GM20000 (cell line): ENCODE measurements around the gene PLEKHG4B.

ENCODE experiments used
- DNase-seq: peaks from one replicate; pipeline ENCODE4 v3.0.0; 2012; ENCODE audit warnings: low spot score
- TF ChIP-seq, protein P1 (sequence below): IDR thresholded peaks from 2 replicates; pipeline ENCODE4 v1.5.1; 2012; ENCODE audit warnings: mild to moderate bottlenecking, control low read depth; ENCODE audit errors: extremely low read depth, missing control alignments

Gene PLEKHG4B

DNA sequence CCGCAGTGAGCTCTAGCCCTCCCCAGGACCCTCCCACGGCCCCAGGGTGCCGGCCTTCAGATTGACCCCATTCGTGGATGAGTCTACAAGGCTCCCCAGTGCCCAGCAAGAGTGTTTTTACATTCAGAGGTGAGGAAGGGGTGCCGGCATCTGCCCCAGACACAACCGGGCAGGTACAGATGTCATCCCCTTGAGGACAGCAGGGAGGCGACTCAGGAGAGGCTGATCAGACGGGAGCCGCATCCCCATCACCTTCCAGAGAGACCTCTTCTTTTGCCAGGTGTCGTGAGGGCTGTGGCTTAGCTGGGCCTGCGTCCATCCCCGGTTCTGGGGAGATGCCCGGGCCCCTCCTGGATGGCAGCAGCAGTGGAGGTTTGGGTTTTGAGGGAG is 95.1 kb downstream of the PLEKHG4B start:
- TF ChIP-seq, protein P1, sequence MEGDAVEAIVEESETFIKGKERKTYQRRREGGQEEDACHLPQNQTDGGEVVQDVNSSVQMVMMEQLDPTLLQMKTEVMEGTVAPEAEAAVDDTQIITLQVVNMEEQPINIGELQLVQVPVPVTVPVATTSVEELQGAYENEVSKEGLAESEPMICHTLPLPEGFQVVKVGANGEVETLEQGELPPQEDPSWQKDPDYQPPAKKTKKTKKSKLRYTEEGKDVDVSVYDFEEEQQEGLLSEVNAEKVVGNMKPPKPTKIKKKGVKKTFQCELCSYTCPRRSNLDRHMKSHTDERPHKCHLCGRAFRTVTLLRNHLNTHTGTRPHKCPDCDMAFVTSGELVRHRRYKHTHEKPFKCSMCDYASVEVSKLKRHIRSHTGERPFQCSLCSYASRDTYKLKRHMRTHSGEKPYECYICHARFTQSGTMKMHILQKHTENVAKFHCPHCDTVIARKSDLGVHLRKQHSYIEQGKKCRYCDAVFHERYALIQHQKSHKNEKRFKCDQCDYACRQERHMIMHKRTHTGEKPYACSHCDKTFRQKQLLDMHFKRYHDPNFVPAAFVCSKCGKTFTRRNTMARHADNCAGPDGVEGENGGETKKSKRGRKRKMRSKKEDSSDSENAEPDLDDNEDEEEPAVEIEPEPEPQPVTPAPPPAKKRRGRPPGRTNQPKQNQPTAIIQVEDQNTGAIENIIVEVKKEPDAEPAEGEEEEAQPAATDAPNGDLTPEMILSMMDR, result no peak

DNA sequence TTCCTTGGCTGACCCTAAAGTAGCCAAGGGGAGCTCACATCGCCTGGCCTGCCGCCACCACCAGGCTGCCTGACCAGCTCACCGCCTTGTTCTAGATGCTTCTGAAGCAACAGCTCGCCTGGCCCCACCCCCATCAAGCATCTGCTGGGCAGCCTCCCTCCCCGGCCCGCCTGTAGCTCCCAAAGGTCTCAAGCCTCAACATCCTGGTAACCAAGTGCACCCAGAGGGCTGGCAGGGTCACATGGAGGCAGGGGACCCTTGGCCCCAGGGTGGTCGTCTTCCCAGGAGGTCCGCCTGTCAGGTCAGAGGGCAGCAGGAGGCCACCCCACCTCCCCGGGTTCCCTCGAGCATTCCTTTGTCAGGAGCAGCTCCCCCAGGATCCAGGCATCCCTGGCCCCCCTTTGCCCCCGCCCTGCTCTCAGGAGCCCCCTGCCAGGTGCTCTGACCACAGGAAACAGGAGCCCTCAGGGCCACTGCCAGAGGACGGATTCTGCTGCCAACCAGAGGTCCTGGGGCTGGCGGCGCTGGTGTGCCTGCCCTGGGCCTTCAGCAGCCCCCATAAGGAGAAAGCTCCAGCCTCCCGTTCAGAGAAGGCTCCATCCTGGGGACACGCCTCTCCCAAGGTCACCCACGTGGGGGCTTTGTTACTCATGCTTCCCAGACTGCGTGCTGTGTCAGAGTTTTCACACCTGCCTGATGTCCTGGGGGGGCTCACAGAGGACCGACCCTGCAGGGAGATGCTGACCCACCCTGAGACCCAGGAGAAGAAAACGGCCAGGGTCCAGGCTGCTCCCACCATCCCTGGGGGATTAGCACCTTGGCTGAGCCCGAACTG is 95.9 kb downstream of the PLEKHG4B start:
- no peak for DNase-seq
- TF ChIP-seq, protein P1, result no peak

More for the DNA sequence above, 95.1 kb downstream of the PLEKHG4B start:
- no peak for DNase-seq

DNA sequence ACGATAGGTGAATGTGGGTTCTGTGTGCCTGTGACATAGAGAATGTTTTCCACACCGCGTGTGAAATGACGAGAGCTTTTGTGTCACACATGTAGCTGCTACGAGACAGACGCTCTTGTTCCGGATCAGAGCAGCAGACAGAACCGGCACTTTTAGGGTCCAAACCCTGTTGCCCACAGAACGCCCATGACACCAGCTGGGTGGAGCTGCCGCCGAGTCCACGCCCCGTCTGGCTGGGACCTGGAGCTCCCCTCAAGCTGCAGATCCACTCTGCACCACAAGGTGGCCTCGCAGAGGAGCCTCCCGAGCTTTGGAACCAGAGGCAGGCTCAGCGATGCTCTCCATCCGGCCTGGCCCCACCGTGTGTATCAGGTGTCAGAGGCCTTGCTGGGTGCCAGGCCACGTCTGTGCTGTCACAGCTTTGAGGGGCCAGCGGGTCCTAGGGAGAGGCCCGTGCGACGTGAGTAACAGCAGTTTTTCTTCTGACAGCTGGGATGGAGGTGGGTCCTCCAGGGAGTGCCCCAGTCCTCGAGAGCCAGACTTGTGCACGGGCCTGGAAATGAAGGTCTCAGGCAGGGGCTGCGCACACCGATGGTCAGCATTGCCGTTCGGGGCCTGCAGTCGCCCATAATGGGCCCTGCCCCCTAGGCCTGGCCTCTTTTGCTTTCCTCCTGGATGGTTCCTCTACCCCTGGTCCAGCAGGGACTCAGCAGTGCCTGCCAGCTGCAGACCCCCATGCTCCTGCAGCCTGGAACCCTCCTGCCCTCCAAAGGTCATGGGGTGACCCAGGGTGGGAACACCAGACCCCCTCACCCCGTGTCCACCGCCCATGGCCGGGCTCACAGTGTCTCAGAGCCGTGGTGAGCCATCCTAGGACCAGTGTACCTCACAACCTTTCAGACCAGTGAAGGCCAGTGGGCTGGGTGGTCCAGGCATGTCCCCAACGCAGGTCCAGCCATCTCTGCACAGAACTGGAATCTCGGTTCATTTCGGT is 96.8 kb downstream of the PLEKHG4B start:
- TF ChIP-seq, protein P1, result peak; percentile 88
- DNase-seq, result peak; percentile 96

DNA sequence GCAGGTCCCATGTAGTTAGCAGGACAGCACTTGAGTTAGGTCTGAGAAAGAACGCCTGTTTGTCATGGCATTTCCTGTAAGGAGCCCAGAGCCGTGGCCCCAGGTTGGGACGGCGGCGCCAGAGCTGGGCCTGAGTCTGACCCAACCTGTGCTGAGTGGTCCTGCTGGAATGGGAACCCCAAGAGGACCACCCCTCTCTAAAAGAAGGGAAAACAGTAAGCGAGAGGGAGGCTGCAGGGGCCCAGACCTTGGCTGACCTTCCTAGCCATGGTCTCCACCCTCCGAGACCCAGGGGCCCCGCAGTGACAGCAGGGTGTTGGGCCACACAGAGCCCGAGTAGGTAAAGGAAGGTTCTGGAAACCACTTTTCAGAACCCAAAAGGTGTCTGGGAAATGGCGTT is 97.5 kb downstream of the PLEKHG4B start:
- DNase-seq, result no peak
- TF ChIP-seq, protein P1, result no peak

DNA sequence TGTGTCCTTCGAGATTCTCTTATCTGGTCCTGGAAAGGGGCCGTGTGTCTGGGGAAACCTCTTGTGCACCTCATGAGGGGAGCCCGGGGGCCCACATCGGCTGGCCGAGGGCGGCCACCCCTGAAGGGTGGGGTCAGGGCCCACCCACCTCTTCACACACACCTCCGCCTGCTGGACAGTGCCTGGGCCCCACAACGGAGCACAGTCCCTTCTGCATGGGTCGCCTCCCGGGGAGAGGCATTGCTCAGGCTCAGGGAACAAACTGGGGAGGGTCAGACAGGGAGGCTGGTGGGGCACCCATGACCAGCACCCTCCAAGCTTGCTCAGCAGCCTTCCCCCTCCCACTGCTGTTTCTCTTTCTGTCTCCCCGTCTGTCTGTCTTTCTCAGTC is 98.0 kb downstream of the PLEKHG4B start:
- TF ChIP-seq, protein P1, result no peak

DNA sequence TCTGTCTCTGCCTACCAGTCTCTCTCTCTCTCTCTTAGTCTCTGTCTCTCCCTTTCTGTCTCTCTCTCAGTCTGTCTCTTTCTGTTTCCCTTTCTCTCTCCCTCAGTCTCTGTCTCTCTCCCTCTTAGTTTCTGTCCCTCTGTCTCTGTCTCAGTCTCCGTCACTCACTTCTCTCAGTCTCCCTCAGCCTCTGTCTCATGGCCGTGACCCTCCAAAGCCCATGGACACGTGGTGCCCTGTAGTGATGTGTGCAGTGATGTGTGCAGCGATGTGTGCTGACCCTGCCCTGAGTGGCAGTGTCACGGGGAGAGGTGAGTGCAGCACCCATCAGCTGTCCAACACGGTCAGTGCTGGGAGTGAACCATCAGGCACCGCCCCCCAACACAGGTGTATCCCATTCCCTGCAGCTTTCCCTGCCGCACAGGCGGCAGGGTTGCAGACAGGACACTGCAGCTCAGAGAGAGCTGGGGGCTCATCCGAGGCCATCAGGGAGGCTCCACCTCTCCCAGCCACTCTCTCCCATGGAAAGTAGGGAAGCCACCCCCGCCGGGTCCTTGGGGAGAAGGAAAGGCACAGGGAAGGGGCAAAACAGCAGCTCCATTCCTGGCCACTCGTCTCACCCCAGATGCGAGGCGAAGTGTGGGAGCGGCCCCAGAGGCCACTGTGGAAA is 98.5 kb downstream of the PLEKHG4B start:
- TF ChIP-seq, protein P1, result no peak
- DNase-seq, result no peak

More for the DNA sequence above, 98.0 kb downstream of the PLEKHG4B start:
- no peak for DNase-seq
